Left ventricle myocardium inferior (tissue), 1 donor: ENCODE results near the gene ABI2. TPM values are rescaled to one million over a fixed set of nuclear protein-coding genes. Genes with fewer than 3 reads are reported as not detected.

Experiments
- DNase-seq: peaks from one replicate; pipeline ENCODE4 v3.0.0-alpha.2; 2020
- H3K27ac ChIP-seq: fragments of 200-600 bp; replicated peaks from 2 replicates; pipeline ENCODE4 v1.8.0; 2021
- H3K27me3 ChIP-seq: fragments of 200-600 bp; 2 replicates; pipeline ENCODE4 v1.8.0; 2021; ENCODE audit warnings: low read depth
- H3K36me3 ChIP-seq: fragments of 200-600 bp; 2 replicates; pipeline ENCODE4 v1.8.0; 2021
- H3K4me1 ChIP-seq: fragments of 200-600 bp; 2 replicates; pipeline ENCODE4 v1.8.0; 2021
- H3K4me3 ChIP-seq: fragments of 200-600 bp; 2 replicates; pipeline ENCODE4 v1.8.0; 2021; ENCODE audit warnings: mild to moderate bottlenecking, moderate library complexity
- H3K9me3 ChIP-seq: fragments of 200-600 bp; replicated peaks from 2 replicates; pipeline ENCODE4 v1.8.0; 2021
- intact Hi-C: fragments of 100-400 bp; cut with micrococcal nuclease; formaldehyde crosslinking; loops from one replicate; pipeline ENCODE4 v1.11.0; 2022
- total RNA-seq: library from RNA; stranded (reverse); fragmentation: NEBNext Ultra II Directional; extraction: Animal tissue kit (Norgen Biotek cat#: 25700); gene quantifications from one replicate; pipeline ENCODE4 v1.2.1, GENCODE V29; 2021
- TF ChIP-seq, protein P1 (sequence below): fragments of 200-600 bp; IDR thresholded peaks from 2 replicates; pipeline ENCODE4 v1.8.0; 2021; ENCODE audit warnings: antibody characterized with exemption, mild to moderate bottlenecking, borderline replicate concordance
- donor health status: DM: no; HTN: yes; CAD: no; lungs with severe emphysema.

Gene ABI2
- total RNA-seq, 1 donor from 2014 or later: 63.1 TPM

DNA sequence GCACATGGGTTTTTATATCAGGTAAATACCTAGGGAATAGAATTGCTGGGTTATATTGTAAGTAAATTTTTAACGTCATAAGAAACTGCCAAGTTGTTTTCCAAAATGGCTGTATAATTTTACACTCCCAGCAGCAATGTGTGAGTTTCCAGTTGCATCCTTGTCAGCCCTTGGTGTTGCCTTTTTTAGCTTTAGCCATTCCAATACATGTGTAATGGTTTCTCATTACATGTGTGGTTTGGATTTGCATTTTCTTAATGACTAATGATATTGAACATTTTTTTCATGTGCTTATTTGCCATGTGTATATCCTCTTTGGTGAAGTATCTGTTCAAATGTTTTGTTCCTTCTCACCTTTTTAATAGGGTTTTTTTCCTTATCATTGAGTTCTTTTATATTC is 70.8 kb downstream of the ABI2 start:
- Histone ChIP-seq H3K4me1 (peaks cover 7% of the 10 kb centered on the region), H3K4me3 (no peak overlapping the region), H3K27me3 (no peaks in the 10 kb centered on the region), H3K27ac (no peak overlapping the region), H3K36me3 (peaks cover 42% of the 10 kb centered on the region), H3K9me3 (no peaks in the 10 kb centered on the region)
- TF ChIP-seq, protein P1, sequence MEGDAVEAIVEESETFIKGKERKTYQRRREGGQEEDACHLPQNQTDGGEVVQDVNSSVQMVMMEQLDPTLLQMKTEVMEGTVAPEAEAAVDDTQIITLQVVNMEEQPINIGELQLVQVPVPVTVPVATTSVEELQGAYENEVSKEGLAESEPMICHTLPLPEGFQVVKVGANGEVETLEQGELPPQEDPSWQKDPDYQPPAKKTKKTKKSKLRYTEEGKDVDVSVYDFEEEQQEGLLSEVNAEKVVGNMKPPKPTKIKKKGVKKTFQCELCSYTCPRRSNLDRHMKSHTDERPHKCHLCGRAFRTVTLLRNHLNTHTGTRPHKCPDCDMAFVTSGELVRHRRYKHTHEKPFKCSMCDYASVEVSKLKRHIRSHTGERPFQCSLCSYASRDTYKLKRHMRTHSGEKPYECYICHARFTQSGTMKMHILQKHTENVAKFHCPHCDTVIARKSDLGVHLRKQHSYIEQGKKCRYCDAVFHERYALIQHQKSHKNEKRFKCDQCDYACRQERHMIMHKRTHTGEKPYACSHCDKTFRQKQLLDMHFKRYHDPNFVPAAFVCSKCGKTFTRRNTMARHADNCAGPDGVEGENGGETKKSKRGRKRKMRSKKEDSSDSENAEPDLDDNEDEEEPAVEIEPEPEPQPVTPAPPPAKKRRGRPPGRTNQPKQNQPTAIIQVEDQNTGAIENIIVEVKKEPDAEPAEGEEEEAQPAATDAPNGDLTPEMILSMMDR: no peak
- no peak for DNase-seq
- intact Hi-C loops: no loop called here

DNA sequence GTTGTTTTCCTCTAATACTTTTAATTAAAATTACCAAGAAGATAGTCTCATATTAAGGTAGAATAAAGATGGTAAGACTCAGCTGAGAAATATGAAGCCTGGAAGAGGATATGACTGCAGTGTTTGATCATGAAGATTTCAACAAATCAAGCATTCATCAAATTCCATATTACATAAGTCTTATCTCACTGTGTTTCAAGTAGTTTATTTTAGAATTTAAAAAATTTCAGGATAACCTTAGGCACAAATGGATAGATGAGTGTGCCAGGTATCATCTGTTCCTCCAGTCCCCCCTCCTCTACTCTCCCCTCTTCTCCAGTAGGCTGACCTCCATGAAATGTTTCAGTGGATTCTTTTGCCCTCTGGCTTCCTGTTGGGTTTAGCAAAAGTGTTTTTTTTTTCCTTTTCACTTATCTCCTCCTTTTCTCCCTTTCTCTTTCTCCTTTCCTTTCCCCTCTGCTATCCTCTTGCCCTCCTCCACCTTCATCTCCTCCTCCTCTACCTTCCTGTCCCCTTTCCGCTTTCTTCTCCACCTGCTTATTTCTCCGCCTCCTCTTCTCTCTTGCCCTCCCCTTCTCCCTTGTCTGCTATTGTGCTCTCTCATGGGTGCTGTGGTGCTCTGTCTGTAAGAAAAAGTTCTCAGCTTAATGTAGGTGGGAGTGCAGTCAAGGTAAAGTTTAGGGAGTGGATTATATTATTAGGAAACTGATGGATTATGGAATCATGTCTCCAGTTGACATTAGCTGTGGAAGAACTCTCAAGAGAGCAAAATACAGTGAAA is 72.8 kb downstream of the ABI2 start:
- DNase-seq: no peak
- TF ChIP-seq, protein P1: no peak
- Histone ChIP-seq H3K27me3 (no peaks in the 10 kb centered on the region), H3K27ac (no peak overlapping the region), H3K36me3 (peaks cover 48% of the 10 kb centered on the region), H3K9me3 (no peaks in the 10 kb centered on the region), H3K4me3 (no peak overlapping the region), H3K4me1 (peaks cover 15% of the 10 kb centered on the region)
- intact Hi-C loops: no loop called here

DNA sequence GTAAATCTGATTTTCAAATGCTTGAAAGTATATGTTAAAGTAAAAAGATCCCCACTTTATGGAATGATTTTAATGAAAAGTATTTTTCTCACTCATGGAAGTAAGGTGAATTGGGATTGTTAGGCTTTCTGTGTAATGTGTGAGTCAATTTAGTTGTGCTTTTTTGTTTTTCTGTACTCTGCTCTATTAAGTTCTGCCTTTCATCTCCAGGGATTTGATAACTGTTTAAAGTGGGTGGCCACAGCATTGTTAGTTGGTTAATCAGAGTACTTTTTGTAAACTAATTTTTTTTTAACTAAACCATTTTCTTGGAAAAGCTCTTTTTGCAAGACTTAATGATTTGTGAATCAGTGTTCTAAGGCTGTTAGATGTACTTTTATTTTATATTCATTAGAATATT is 76.8 kb downstream of the ABI2 start:
- TF ChIP-seq, protein P1: no peak
- intact Hi-C loops: no loop called here
- Histone ChIP-seq H3K27me3 (no peaks in the 10 kb centered on the region), H3K4me3 (no peak overlapping the region), H3K36me3 (peaks cover 64% of the 10 kb centered on the region), H3K27ac (no peak overlapping the region), H3K9me3 (no peaks in the 10 kb centered on the region), H3K4me1 (peaks cover 13% of the 10 kb centered on the region)
- DNase-seq: no peak

DNA sequence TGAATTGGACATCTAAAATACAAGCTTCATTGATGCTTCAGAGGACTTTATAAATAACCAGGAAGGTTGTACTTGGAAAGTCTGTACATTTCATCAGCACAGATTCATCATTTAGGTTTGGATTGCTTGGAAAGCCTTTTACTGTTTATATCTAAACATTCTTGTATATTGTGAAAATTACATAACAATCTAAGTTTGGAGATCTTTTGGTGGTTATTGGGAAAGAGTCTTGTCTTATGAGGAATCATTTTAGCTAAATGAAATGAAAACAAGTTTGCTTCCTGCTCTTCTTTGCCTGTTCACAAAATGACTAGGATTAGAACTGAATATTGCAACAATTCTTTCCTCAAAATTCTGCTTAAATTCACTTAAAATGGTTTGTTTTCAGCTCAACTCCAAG is 79.3 kb downstream of the ABI2 start:
- peaks cover 22% of the 10 kb centered on the region for H3K4me1 ChIP-seq
- no peak overlapping the region for H3K4me3 ChIP-seq
- H3K36me3 ChIP-seq: peaks cover 71% of the 10 kb centered on the region
- no peaks in the 10 kb centered on the region for H3K9me3 ChIP-seq
- H3K27me3 ChIP-seq: no peaks in the 10 kb centered on the region
- no peak overlapping the region for H3K27ac ChIP-seq
- no peak for DNase-seq
- TF ChIP-seq, protein P1: no peak
- intact Hi-C loops: no loop called here

DNA sequence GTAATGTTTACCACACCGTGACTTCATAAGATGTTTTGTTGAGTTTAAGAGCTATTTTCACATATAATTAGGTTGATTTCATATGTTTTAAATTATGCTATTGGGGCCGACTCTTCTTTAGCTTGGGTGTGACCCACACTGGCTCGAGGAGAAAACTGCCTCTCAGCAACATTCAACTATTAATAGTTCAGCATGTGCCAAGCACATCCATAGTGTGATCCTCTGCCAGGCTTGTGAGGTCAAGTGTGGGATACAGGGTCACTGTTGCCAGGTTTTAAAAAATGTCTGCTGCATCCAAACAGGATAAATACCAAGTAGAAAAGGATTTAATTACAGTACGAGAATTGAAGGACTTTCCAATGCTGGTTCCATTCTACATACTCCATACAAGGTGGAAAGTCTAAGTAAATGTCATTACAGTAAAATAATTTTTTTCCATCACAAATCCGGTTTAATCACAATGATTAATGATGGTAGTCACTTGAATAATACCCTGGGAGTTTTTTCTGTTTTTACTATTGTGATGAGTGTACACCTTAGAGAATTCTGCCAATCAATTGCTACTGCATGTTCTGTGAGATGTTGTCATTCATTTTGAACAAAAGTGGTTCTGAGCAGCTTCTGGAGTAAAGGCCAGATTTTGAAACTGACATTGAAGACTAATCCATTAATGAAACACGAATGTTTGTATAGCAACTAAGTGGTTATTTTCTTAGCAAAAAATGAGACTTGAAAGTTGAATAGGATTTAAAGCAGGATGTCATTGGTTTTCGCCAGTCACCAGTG is 84.5 kb downstream of the ABI2 start:
- H3K9me3 ChIP-seq: no peaks in the 10 kb centered on the region
- intact Hi-C loops: no loop called here
- DNase-seq: peak; percentile 31
- H3K36me3 ChIP-seq: peaks cover 46% of the 10 kb centered on the region
- H3K4me1 ChIP-seq: peaks cover 30% of the 10 kb centered on the region
- TF ChIP-seq, protein P1: no peak
- peak overlapping the region; percentile 68 for H3K27ac ChIP-seq
- no peaks in the 10 kb centered on the region for H3K27me3 ChIP-seq
- no peak overlapping the region for H3K4me3 ChIP-seq
